Hematopoietic multipotent progenitor cell treated with erythropoietin and hydrocortisone succinate and interleukin-3 and kit ligand, for 17 days (in vitro differentiated cells): Measurements from ENCODE around the gene ZNF746.
"Not testable (repeated sequence)": the region's sequence is repeated elsewhere in the genome, so short reads cannot be mapped to it uniquely, and the experiment has no call there.

Experiments used
- DNase-seq: peaks from one replicate; pipeline ENCODE4 v3.0.0-alpha.2; 2015; ENCODE audit warnings: low spot score

ZNF746 gene

DNA sequence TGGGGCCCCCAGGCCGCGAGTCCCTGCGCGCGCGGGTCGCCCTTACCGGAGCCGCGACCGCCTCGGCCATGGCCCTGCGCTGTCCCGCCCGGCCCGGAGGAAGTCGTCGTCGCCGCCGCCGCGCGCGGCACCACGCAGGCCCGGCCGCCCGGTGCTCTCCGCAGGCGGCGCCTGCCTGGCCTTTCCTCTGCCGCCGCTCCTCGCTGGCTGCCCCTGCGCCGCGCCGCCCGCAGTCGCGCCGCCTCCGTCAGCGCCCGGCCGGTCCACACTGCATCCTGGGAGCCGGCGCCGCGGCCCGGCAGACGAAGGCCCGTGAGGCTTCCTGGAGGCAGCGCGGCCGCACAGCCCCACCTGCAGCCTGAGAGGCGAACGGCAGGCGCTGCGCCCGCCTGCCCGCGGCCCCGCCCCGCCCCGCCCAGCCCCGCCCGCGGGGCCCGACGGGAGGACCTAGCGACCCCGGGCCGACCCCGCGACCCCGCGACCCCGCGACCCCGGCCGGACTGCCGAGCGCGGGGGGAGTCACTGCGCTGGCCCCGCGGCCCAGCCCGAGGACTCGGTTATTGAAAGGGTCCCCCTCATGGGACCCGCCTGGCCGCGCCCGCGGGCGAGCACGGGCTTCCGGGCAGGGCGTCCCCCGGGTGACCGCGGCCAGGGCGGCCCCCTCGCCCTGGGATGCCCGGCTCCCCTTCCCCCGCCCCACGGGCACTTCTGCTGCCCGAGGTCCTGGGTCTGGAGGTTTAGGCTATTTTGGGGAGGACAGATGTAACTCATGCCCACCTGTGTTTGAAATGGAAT is at the start of gene ZNF746:
Gene ZNF746, minus strand, starts transcription at position 343 of the 795 bp plus-strand sequence. Its CDS starts 273 bp downstream, at position 70.
- DNase-seq: peak; percentile 90

DNA sequence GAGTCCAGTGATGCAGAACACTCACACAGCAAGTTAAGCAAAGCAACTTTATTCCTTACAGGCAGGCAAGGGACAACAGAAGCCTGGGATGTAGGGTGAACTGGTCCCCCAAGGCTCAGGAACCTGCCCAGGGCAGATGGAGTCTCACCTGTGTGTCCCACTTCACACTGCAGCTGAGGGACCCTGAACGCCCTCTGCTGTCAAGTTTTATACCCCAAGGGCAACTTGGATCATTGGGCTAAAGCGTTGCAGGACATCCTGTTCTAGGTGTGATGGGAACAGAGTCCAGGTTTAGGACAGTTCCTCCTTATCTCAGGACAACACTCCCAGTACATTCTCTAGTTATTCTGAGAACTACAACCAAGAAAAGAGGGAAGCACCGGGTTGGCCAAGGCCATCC is 49.5 kb upstream of the ZNF746 start:
- DNase-seq: peak; percentile 14

GRCh38 chr7:149546331-149546730 is 48.7 kb upstream of the ZNF746 start:
- DNase-seq: no peak

DNA sequence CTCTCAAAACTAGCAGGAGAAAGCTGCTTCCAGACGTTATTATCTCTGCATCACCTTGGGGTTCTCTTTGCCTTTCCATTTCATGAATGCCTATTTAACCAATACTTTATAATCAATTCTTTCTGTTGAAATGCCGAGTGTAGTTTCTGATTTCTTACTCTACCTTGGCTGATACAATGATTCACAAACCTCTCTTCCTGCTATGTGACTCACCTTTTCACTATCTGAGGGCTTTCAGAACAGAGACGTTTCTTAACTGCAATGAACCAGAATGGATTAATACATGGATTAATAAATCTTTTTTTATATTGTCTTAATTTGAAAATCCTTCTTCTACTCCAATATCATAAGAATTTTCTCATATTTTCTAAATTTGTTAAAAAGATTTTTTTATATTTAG is 46.4 kb upstream of the ZNF746 start:
- DNase-seq: no peak

GRCh38 chr7:149532654-149533053 is 35.0 kb upstream of the ZNF746 start:
- DNase-seq: no peak

- DNase-seq: no peak
These were observed 31.6 kb upstream of the ZNF746 start for GRCh38 chr7:149529136-149529718.

DNA sequence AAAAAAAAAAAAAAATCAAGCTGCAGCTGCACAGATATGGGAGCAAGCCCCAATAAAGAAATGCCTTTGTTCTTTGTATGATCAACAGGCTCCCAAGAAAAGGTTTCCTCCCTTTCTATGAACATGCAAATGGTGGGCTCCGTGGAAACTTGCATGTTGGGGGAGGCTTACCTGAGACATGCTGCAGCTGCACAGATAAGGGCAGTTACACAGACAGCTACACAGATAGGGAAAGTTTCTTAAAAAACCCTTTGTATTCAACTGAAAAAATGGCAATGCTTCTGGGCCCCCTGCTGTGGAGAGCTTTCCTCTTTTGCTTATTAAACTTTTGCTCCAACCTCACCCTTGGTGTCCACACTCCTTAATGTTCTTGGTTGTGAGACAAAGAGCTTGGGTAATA is 29.8 kb upstream of the ZNF746 start:
- DNase-seq: no peak

- DNase-seq: no peak
These were observed 27.7 kb upstream of the ZNF746 start for GRCh38 chr7:149525280-149525679.

GRCh38 chr7:149524394-149524793 is 26.8 kb upstream of the ZNF746 start:
- DNase-seq: no peak

DNA sequence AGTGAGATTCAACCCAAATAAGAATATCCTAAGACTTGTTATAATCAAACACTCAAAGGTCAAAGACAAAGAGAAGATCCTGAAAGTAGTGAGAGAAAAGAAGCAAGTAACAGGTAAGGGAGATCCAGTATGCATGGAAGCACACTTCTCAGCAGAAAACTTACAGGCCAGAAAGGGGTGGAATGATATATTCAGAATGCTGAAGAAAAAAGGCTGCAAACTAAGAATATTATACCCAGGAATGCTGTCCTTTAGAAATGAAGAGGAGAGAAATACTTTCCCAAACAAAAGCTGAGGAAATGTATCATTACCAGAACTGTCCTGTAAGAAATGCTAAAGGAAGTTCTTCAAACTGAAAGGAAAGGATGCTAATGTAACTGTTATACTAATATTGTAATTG is 12.6 kb upstream of the ZNF746 start:
- DNase-seq: no peak

DNA sequence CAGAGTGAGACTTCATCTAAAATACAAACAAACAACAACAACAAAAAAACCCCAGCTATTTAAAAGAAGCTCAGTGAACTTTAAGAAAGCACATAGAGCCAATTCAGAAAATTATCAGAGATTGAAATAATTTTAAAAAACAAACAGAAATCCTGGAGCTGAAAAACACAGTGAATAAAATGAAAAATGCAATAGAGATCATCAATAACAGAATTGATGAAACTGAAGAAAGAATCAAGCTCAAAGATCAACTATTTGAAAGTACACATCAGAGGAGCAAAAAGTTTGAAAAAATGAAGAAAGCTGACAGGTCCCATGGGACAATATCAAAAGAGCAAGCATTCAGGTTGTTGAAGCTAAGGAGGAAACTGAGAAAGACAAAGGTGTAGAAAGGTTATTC is 12.2 kb upstream of the ZNF746 start:
- DNase-seq: no peak

GRCh38 chr7:149505551-149505950 is 7.9 kb upstream of the ZNF746 start:
- no peak for DNase-seq

DNA sequence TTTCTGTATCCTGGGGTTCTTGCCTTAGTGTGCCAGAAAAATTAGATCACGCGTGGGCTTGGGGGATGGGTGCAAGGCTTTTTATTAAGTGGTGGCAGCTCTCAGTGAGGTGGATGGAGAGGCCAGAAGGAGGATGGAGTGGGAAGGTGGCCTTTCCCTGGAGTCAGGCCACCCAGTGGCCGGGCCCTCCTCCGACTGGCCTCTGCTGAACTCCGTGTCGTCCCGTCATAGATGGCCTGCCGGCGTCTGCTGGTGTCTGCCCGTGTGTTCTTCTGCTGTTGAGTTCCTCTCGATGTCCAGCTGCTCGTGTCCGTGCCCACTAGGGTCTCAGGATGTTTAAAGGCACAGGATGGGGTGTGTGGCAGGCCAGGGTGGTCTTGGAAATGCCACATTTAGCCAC is 4.0 kb upstream of the ZNF746 start:
- DNase-seq: no peak

GRCh38 chr7:149500910-149501309 is 3.3 kb upstream of the ZNF746 start:
- no peak for DNase-seq

GRCh38 chr7:149500201-149500600 is 2.6 kb upstream of the ZNF746 start:
- no peak for DNase-seq

- peak; percentile 18 for DNase-seq
These were observed 1.2 kb upstream of the ZNF746 start for GRCh38 chr7:149498811-149499210.

GRCh38 chr7:149496642-149497391 is 792 bp downstream of the ZNF746 start:
- peak; percentile 76 for DNase-seq

- peak; percentile 92 for DNase-seq
These were observed 1.6 kb downstream of the ZNF746 start for GRCh38 chr7:149495785-149496641.

DNA sequence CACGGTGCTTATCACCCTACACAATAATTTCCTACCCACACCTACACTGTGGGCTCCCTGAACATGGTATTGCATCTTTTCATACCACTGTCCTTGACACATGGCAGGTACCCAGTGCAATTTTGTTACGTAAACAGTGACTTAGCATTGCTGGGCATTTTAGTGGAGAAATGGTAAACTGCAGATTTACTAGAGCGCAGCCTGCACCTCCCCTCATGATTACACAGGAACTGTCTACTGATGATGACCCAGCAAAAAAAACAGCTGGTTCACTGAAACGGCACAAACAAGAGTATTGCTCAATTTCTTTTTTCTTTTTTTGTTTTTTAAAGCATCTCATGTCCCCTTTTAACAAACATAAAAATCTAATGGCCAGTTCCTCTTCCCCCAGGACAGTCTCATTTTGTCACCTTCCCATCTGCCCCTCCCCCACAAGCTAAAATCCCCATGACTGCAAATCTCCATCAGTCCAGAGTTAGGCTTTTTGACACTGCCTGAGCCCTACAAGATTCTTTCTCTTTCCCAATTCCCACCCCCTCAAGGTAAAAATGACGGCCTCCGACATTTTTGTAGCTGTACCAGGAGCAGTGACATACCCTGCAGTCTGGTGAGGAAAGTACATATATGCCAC is 2.8 kb downstream of the ZNF746 start:
- DNase-seq: peak; percentile 96

DNA sequence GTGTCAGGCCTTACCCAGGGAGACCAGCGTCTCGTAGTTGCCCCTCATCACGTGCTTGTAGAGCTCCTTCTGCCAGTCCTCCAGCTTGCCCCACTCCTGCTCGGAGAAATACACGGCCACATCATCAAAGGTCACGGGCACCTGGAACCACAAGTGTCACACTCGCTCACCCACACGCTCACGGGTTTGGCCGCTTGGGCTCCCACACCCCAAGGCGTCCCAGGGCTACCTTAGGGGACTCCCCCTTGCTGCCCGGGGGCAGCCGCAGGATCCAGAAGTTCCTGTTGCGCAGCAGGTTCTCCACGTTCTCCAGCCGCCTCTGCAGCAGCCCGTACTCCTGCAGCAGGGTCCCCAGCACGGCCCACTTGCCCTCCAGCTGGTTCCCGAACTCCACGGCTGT is 3.6 kb downstream of the ZNF746 start:
- DNase-seq: not testable (repeated sequence)

GRCh38 chr7:149493366-149493765 is 4.2 kb downstream of the ZNF746 start:
- DNase-seq: no peak
